ENCODE data around the gene UNC5B. TPM values are rescaled to one million over a fixed set of nuclear protein-coding genes. Genes with fewer than 3 reads are reported as not detected.

The UNC5B gene
- total RNA-seq, result 10 to 100 TPM; 10.4 to 11.2 TPM

- peak within 1 kb of the TSS; percentile 65 to 87 (median 77) for H3K27ac ChIP-seq
- intact Hi-C loops (cut with DNase I), result no loop called here
- no peaks in the 10 kb centered on the region for H3K27me3 ChIP-seq
- peak within 1 kb of the TSS; percentile 1 to 38 for H3K4me3 ChIP-seq
- ATAC-seq (peak; percentile 86), DNase-seq (peak; percentile 91 to 92 (median 92))
- peaks cover 60% of the 10 kb centered on the region for H3K4me1 ChIP-seq
- TF ChIP-seq POLR2A (IDR thresholded peaks at IDR 0.05), result peak; percentile 22 to 92 (median 44)
- TF ChIP-seq, protein P1, sequence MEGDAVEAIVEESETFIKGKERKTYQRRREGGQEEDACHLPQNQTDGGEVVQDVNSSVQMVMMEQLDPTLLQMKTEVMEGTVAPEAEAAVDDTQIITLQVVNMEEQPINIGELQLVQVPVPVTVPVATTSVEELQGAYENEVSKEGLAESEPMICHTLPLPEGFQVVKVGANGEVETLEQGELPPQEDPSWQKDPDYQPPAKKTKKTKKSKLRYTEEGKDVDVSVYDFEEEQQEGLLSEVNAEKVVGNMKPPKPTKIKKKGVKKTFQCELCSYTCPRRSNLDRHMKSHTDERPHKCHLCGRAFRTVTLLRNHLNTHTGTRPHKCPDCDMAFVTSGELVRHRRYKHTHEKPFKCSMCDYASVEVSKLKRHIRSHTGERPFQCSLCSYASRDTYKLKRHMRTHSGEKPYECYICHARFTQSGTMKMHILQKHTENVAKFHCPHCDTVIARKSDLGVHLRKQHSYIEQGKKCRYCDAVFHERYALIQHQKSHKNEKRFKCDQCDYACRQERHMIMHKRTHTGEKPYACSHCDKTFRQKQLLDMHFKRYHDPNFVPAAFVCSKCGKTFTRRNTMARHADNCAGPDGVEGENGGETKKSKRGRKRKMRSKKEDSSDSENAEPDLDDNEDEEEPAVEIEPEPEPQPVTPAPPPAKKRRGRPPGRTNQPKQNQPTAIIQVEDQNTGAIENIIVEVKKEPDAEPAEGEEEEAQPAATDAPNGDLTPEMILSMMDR (IDR thresholded peaks at IDR 0.05), result peak in 5 of 7 experiments; percentile 6 to 70 (median 45)
- WGBS, 2 donors, result 0 to 1% methylated on average over 1 to 102 of the region's 109 CpGs
- H3K36me3 ChIP-seq (replicated peaks in 1 of 2; ENCODE audit: insufficient read depth in 1 of 2, low read depth in 2 of 2), result no peaks in the 10 kb centered on the region
- H3K9me3 ChIP-seq, result no peaks in the 10 kb centered on the region
These were observed at the start of gene UNC5B for GRCh38 chr10:71212318-71213126. Gene UNC5B (plus strand): TSS chr10:71212570. CDS start chr10:71212986, 416 bp downstream.

DNA sequence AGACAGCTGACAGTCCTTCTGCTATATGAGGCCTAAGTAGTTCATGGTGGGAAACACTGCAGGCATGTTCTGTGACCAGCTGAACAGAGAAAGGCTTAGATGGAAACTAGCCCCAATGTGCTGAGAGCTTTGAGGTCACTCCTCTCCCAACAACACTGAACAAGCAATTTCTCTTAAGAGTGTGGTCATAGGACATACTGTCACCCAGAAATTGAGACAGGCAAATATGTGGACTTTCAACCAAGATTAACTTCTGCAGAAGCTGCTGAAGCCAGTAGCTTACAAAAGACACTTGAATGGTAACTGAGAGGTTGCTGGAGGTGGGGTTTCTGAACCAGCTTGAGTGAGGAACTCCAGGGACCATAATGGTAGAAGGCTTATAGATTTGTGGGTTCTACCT, 38.9 kb upstream of the UNC5B start:
- no peak overlapping the region for H3K27ac ChIP-seq
- H3K4me3 ChIP-seq, result no peak overlapping the region
- DNase-seq (no peak), ATAC-seq (no peak)
- no peaks in the 10 kb centered on the region for H3K4me1 ChIP-seq
- no peaks in the 10 kb centered on the region for H3K36me3 ChIP-seq (replicated peaks in 1 of 2; ENCODE audit: insufficient read depth in 1 of 2, low read depth in 2 of 2)
- no peaks in the 10 kb centered on the region for H3K9me3 ChIP-seq
- no peaks in the 10 kb centered on the region for H3K27me3 ChIP-seq
- intact Hi-C loops (cut with DNase I), result no loop called here
- TF ChIP-seq, protein P1 (IDR thresholded peaks at IDR 0.05), result no peak
- TF ChIP-seq POLR2A (IDR thresholded peaks at IDR 0.05), result no peak

DNA sequence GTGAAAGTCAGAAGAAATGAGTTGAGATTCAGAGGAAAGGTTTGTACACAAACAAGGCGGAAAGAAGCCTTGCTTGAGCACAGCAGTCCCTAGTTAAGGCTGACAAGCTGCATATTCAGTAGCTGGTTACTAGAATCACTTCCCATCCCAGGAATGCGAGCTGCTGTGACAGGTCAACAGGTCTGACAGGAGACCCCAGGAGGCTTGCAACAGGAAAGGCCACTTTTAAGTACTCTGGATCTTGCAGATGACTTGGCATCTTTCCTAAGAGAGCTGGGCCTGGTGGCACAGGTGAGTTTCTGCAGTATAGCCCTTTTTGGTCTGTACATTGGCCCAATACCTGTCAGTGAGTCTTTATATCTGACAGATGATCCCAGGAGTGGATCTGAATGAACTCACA, 35.7 kb upstream of the UNC5B start:
- Histone ChIP-seq H3K27me3 (no peaks in the 10 kb centered on the region), H3K27ac (no peak overlapping the region), H3K4me3 (no peak overlapping the region), H3K4me1 (no peaks in the 10 kb centered on the region), H3K9me3 (no peaks in the 10 kb centered on the region), H3K36me3 (replicated peaks in 1 of 2; ENCODE audit: insufficient read depth in 1 of 2, low read depth in 2 of 2) (no peaks in the 10 kb centered on the region)
- intact Hi-C loops (cut with DNase I), result no loop called here
- no peak for DNase-seq
- 91 to 93% methylated on average over 2 of the region's 2 CpGs for WGBS, 2 donors
- no peak for TF ChIP-seq POLR2A (IDR thresholded peaks at IDR 0.05)
- TF ChIP-seq, protein P1 (IDR thresholded peaks at IDR 0.05), result no peak
- no peak for ATAC-seq

DNA sequence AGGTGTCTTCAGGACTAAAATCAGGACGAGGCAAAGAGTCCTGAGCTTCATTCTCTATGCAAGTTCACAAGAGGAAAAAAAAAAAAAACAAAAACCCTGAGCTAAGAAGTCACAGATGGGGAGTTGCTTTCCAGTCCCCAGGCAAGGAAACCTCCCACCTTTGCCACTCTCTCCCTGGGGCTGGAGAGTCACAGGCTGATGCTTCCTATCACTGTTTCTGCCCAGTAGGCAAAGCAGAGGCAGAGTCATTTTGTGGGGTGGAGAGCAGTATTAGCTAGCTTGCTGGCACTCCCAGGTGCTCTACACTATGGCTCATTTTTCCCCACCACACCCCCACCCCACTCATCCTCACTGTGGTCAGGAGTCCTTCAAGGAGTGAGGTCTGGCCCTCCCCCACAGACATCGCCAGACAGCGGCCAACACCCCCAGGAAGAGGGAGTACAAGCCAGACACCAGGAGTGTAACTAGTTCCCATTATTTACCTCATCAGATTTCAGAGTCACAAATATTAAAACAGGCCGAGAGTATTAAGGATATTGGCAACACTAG, 34.6 kb upstream of the UNC5B start:
- 68 to 74% methylated on average over 4 of the region's 4 CpGs for WGBS, 2 donors
- ATAC-seq (no peak), DNase-seq (no peak)
- Histone ChIP-seq H3K4me1 (no peaks in the 10 kb centered on the region), H3K36me3 (replicated peaks in 1 of 2; ENCODE audit: insufficient read depth in 1 of 2, low read depth in 2 of 2) (no peaks in the 10 kb centered on the region), H3K27me3 (no peaks in the 10 kb centered on the region), H3K9me3 (no peaks in the 10 kb centered on the region), H3K4me3 (no peak overlapping the region), H3K27ac (no peak overlapping the region)
- TF ChIP-seq, protein P1 (IDR thresholded peaks at IDR 0.05), result no peak
- no peak for TF ChIP-seq POLR2A (IDR thresholded peaks at IDR 0.05)
- intact Hi-C loops (cut with DNase I), result no loop called here
